ENCODE measurements around the gene TEPSIN.

GRCh38 chr17:81195941-81196495 lies 42.8 kb downstream of the TEPSIN start:
- TF ChIP-seq CTCF (IDR thresholded peaks at IDR 0.05): no peak
- TF ChIP-seq POLR2A (IDR thresholded peaks at IDR 0.05): no peak

Data from Peyer's patch (tissue), 4 donors.